ENCODE measurements around the gene PIM1. TPM values are rescaled to one million over a fixed set of nuclear protein-coding genes. Genes with fewer than 3 reads are reported as not detected.
A peak's percentile ranks its signal among the peaks of the same experiment; 100 is the strongest.
"Not testable (repeated sequence)": the region's sequence is repeated elsewhere in the genome, so short reads cannot be mapped to it uniquely, and the experiment has no call there.

The PIM1 gene
- total RNA-seq, 1 experiment from 2014 or later, result 6.2 TPM

- no peaks in the 10 kb centered on the region for H3K9me3 Mint-ChIP-seq (ENCODE audit: unreplicated experiment)
- no TSS peak for BruUV-seq (replicated peaks)
- no peaks in the 10 kb centered on the region for H3K36me3 Mint-ChIP-seq (ENCODE audit: insufficient read depth, unreplicated experiment)
- no peak for TF ChIP-seq CTCF (IDR thresholded peaks at IDR 0.05; ENCODE audit: unreplicated experiment)
- peak overlapping the region; percentile 61 for H3K27ac Mint-ChIP-seq (ENCODE audit: low read depth, unreplicated experiment)
- ChIA-PET CTCF (interaction anchor here (0.5 to 2.4 kb wide), 10 partner anchors 9 to 668 kb away, joined by 3 to 23 read pairs (median 4); partner anchors contain the start of gene PIM1), POLR2A (interaction anchor here (0.7 to 2.0 kb wide), 7 partner anchors 9 to 71 kb away, joined by 3 to 15 read pairs (median 3); no protein-coding TSS in a partner anchor)
- H3K4me1 Mint-ChIP-seq (ENCODE audit: insufficient read depth, unreplicated experiment), result peaks cover 35% of the 10 kb centered on the region
- no peaks in the 10 kb centered on the region for H3K27me3 Mint-ChIP-seq (ENCODE audit: insufficient read depth, unreplicated experiment)
- intact Hi-C loops (cut with micrococcal nuclease), result no loop called here
- H3K4me3 Mint-ChIP-seq (ENCODE audit: unreplicated experiment), result no peak overlapping the region
- DNase-seq (ENCODE audit: unreplicated experiment), result peak; percentile 53
These were observed 41.7 kb upstream of the PIM1 start for GRCh38 chr6:37127961-37128862.

- H3K27me3 Mint-ChIP-seq (ENCODE audit: insufficient read depth, unreplicated experiment); H3K36me3 Mint-ChIP-seq (ENCODE audit: insufficient read depth, unreplicated experiment); BruUV-seq (replicated peaks); DNase-seq (ENCODE audit: unreplicated experiment); H3K9me3 Mint-ChIP-seq (ENCODE audit: unreplicated experiment); intact Hi-C loops (cut with micrococcal nuclease); H3K4me3 Mint-ChIP-seq (ENCODE audit: unreplicated experiment): not testable (repeated sequence)
- peaks cover 37% of the 10 kb centered on the region for H3K4me1 Mint-ChIP-seq (ENCODE audit: insufficient read depth, unreplicated experiment)
- CTCF ChIA-PET, result interaction anchor here (0.6 to 2.4 kb wide), 6 partner anchors 9 to 667 kb away, joined by 3 to 23 read pairs (median 5); partner anchors contain the start of gene PIM1
- POLR2A ChIA-PET, result interaction anchor here (0.6 to 2.0 kb wide), 8 partner anchors 10 to 450 kb away, joined by 3 to 15 read pairs (median 3); partner anchors contain the start of gene CDKN1A
- peak overlapping the region; percentile 61 for H3K27ac Mint-ChIP-seq (ENCODE audit: low read depth, unreplicated experiment)
These were observed 41.0 kb upstream of the PIM1 start for GRCh38 chr6:37128863-37129443.

GRCh38 chr6:37129566-37129965 is 40.4 kb upstream of the PIM1 start:
- ChIA-PET POLR2A (interaction anchor here (0.6 to 2.0 kb wide), 3 partner anchors 27 to 451 kb away, joined by 3 to 15 read pairs (median 3); partner anchors contain the start of gene CDKN1A), CTCF (interaction anchor here (0.6 to 2.4 kb wide), 4 partner anchors 42 to 110 kb away, joined by 3 to 23 read pairs (median 4); partner anchors contain the start of gene PIM1)
- Mint-ChIP-seq H3K4me3 (ENCODE audit: unreplicated experiment) (no peak overlapping the region), H3K36me3 (ENCODE audit: insufficient read depth, unreplicated experiment) (no peaks in the 10 kb centered on the region), H3K4me1 (ENCODE audit: insufficient read depth, unreplicated experiment) (peaks cover 43% of the 10 kb centered on the region), H3K27me3 (ENCODE audit: insufficient read depth, unreplicated experiment) (no peaks in the 10 kb centered on the region), H3K27ac (ENCODE audit: low read depth, unreplicated experiment) (peak overlapping the region; percentile 33), H3K9me3 (ENCODE audit: unreplicated experiment) (no peaks in the 10 kb centered on the region)
- no TSS peak for BruUV-seq (replicated peaks)
- intact Hi-C loops (cut with micrococcal nuclease), result no loop called here
- TF ChIP-seq CTCF (IDR thresholded peaks at IDR 0.05; ENCODE audit: unreplicated experiment), result no peak
- no peak for DNase-seq (ENCODE audit: unreplicated experiment)

- Mint-ChIP-seq H3K9me3 (ENCODE audit: unreplicated experiment) (no peaks in the 10 kb centered on the region), H3K4me1 (ENCODE audit: insufficient read depth, unreplicated experiment) (peaks cover 48% of the 10 kb centered on the region), H3K27me3 (ENCODE audit: insufficient read depth, unreplicated experiment) (no peaks in the 10 kb centered on the region), H3K36me3 (ENCODE audit: insufficient read depth, unreplicated experiment) (no peaks in the 10 kb centered on the region), H3K27ac (ENCODE audit: low read depth, unreplicated experiment) (peak overlapping the region; percentile 33), H3K4me3 (ENCODE audit: unreplicated experiment) (no peak overlapping the region)
- peak; percentile 66 for DNase-seq (ENCODE audit: unreplicated experiment)
- no peak for TF ChIP-seq CTCF (IDR thresholded peaks at IDR 0.05; ENCODE audit: unreplicated experiment)
- intact Hi-C loops (cut with micrococcal nuclease), result no loop called here
- ChIA-PET POLR2A (interaction anchor here (0.9 to 2.4 kb wide), 7 partner anchors 28 to 106 kb away, joined by 3 to 15 read pairs (median 5); no protein-coding TSS in a partner anchor), CTCF (interaction anchor here (0.5 to 2.5 kb wide), 12 partner anchors 12 to 113 kb away, joined by 3 to 16 read pairs (median 4); no protein-coding TSS in a partner anchor)
- no TSS peak for BruUV-seq (replicated peaks)
These were observed 39.2 kb upstream of the PIM1 start for GRCh38 chr6:37130704-37131103.

Measured in MCF 10A (cell line).